ENCODE measurements around the gene GDPD3.

DNA sequence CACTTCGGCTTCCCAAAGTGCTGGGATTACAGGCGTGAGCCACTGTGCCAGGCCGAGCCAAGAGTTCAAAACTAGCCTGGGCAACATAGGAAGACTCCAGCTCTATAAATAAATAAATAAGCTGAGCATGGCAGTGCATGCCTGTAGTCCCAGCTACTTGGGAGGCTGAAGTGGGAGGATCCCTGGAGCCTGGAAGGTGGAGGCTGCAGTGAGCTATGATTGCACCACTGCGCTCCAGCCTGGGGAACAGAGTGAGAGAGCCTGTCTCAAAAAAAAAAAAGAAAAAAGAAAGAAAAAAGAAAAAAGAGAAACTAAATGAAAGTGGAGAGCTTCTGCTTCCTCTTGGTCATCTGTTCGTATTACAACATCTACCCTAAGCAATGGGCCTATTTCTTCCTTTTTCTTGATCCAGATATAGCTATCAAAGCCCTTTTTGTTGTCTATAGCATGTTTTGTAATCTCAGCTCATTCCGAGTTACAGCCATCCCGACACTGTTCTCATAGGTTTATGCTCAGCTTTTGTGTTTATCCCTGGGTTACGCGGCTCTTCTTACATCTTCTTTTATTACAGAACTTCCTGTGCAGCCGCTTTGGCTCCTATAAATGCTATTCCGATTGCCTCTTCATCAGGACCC lies 23.8 kb upstream of the GDPD3 start:
- TF ChIP-seq TARDBP (IDR thresholded peaks at IDR 0.05): no peak
- TF ChIP-seq, protein P1, sequence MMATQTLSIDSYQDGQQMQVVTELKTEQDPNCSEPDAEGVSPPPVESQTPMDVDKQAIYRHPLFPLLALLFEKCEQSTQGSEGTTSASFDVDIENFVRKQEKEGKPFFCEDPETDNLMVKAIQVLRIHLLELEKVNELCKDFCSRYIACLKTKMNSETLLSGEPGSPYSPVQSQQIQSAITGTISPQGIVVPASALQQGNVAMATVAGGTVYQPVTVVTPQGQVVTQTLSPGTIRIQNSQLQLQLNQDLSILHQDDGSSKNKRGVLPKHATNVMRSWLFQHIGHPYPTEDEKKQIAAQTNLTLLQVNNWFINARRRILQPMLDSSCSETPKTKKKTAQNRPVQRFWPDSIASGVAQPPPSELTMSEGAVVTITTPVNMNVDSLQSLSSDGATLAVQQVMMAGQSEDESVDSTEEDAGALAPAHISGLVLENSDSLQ (IDR thresholded peaks at IDR 0.05): no peak
- TF ChIP-seq SUZ12 (IDR thresholded peaks at IDR 0.05): no peak
- TF ChIP-seq ELF4 (IDR thresholded peaks at IDR 0.05): no peak
- no peak for TF ChIP-seq ZNF384 (IDR thresholded peaks at IDR 0.05)
- TF ChIP-seq FOXM1 (IDR thresholded peaks at IDR 0.05; ENCODE audit: borderline replicate concordance): no peak
- TF ChIP-seq BHLHE40 (IDR thresholded peaks at IDR 0.05; ENCODE audit: borderline replicate concordance): no peak

All from HEK293T (cell line).